GM19351 (cell line): ENCODE data around the gene MGAT4D.
"Not testable (repeated sequence)": the region's sequence is repeated elsewhere in the genome, so short reads cannot be mapped to it uniquely, and the experiment has no call there.

Experiments
- ATAC-seq: cut with Tn5 transposase; IDR thresholded peaks from one replicate; pipeline ENCODE4 v1.9.1; 2021; ENCODE audit warnings: mild to moderate bottlenecking, moderate library complexity; ENCODE audit not compliant: unreplicated experiment

Gene MGAT4D

GRCh38 chr4:140444347-140444746 is 53.7 kb downstream of the MGAT4D start:
- ATAC-seq = not testable (repeated sequence)

GRCh38 chr4:140439644-140440142 is 58.4 kb downstream of the MGAT4D start:
- no peak for ATAC-seq

GRCh38 chr4:140427919-140428471 is 70.1 kb downstream of the MGAT4D start:
- ATAC-seq = no peak

GRCh38 chr4:140427106-140427918 is 70.8 kb downstream of the MGAT4D start, which contains the start of gene CLGN:
CLGN (minus strand) TSS chr4:140427648; CDS start chr4:140413078, 14,570 bp downstream.
- peak; percentile 85 for ATAC-seq

GRCh38 chr4:140426610-140427105 is 71.4 kb downstream of the MGAT4D start:
- ATAC-seq = peak; percentile 26

- no peak for ATAC-seq
Measured at GRCh38 chr4:140423106-140423505, 75.0 kb downstream of the MGAT4D start.

- ATAC-seq = not testable (repeated sequence)
Measured at GRCh38 chr4:140413130-140413969, 84.7 kb downstream of the MGAT4D start.

GRCh38 chr4:140408974-140409373 is 89.1 kb downstream of the MGAT4D start:
- no peak for ATAC-seq

GRCh38 chr4:140406292-140406691 is 91.8 kb downstream of the MGAT4D start:
- ATAC-seq = no peak

GRCh38 chr4:140400111-140400510 is 98.0 kb downstream of the MGAT4D start:
- ATAC-seq = no peak

- no peak for ATAC-seq
Measured at GRCh38 chr4:140395668-140396067, 102.4 kb downstream of the MGAT4D start.
